T-helper 17 cell (primary cell): ENCODE measurements around the gene PLEKHM3. TPM values are rescaled to one million over a fixed set of nuclear protein-coding genes. Genes with fewer than 3 reads are reported as not detected.
A peak's percentile ranks its signal among the peaks of the same experiment; 100 is the strongest.

Experiments used
- ATAC-seq: fragments of 150-1000 bp; cut with Tn5 transposase; 2 replicates; pipeline ENCODE4 v1.10.0; 2021; ENCODE audit warnings: mild to moderate bottlenecking, moderate library complexity
- DNase-seq, 3 donors: peaks; one replicate each; pipeline versions ENCODE4 v3.0.0 to v3.0.0-alpha.2; 2020 to 2021
- H3K9me3 ChIP-seq: one replicate; pipeline ENCODE4 v1.7.0; 2013; ENCODE audit warnings: low read length, mild to moderate bottlenecking; ENCODE audit not compliant: control insufficient read depth, poor library complexity, severe bottlenecking
- H3K27ac Mint-ChIP-seq: one replicate; pipeline ENCODE4 v1.8.0; 2022; ENCODE audit warnings: mild to moderate bottlenecking, moderate library complexity, mixed read lengths
- H3K27me3 Mint-ChIP-seq: one replicate; pipeline ENCODE4 v1.8.0; 2022; ENCODE audit warnings: mixed read lengths
- H3K36me3 Mint-ChIP-seq: one replicate; pipeline ENCODE4 v1.8.0; 2022; ENCODE audit warnings: low read depth, mixed read lengths
- H3K4me1 Mint-ChIP-seq: one replicate; pipeline ENCODE4 v1.8.0; 2022; ENCODE audit warnings: mild to moderate bottlenecking, mixed read lengths
- H3K4me3 Mint-ChIP-seq: one replicate; pipeline ENCODE4 v1.8.0; 2022; ENCODE audit warnings: mild to moderate bottlenecking, moderate library complexity, mixed read lengths
- total RNA-seq, 4 donors: library from RNA in 2 of 4; stranded (reverse) in 2 of 4; gene quantifications; one replicate each; pipeline ENCODE4 v1.2.3 and lab custom pipeline; 2022 to 2026

Gene PLEKHM3, protein sequence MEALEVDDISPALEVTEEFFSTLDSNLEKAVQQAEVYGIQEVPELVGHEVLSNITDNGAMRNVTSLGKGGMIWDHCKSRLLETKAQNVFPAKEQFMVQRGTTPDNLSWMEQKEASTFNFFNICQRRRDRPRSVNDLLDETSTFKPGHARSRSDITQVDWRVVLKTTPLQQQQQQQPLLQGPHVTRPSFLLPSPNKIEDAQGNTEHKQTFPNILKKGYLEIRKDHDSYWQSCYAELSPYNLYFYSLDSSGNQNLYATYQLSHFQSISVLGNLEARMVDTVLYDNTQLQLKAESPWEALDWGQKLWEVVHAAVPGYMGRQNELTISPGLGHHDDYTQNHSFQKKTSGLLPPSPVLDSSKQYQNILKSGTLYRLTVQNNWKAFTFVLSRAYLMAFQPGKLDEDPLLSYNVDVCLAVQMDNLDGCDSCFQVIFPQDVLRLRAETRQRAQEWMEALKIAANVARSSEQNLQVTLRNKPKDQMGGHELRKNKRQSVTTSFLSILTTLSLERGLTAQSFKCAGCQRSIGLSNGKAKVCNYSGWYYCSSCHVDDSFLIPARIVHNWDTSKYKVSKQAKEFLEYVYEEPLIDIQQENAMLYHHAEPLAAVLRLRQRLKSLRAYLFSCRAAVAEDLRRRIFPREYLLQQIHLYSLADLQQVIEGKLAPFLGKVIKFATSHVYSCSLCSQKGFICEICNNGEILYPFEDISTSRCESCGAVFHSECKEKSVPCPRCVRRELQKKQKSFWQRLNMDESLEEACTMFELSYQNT
- total RNA-seq (10 to 100 TPM; 14.3 to 14.4 TPM), total RNA-seq (lab: John Stamatoyannopoulos, UW) (19.6 to 21.5 reads per million in 2 donors)

DNA sequence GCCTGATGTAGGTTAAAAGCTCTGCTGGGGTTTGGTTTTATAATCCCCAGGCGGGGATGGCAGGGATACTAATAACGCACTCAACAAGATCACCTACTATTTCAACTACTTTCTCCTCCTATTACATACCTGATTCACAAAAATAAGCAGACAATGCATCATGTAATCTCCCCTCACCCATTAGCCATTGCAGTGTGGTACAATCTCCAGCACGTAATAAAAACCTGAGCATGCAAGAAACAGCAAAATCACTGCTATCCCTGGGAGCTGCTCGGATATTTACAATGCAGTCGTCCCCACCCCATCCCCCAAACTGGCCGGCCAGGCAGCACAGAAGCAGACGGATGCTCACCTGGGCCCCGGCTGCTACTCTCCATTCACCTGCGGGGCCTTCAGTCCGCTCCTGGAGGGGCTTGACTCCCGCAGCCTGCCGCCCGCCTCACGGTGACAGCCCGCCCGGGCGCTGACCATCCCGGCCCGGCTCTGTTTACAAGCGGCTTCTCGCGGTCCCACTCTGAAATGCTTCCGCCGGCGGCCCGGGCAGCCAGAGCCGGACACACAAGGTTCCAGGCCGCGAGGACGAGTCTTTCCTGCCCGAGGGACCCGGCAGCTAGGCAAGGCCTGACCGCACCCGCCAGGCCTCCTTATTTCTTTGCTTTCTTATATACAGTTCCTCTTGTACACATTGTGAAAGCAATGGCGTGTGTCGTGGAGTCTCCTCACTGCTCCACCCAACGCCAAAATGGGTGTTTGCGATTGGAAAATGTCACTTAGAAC lies at the start of gene PLEKHM3:
PLEKHM3 (minus strand) TSS at position 491 of the 777 bp plus-strand sequence. CDS start 23,888 bp downstream, outside the sequence.
- Mint-ChIP-seq H3K27me3 (no peaks in the 10 kb centered on the region), H3K27ac (peak within 1 kb of the TSS; percentile 96), H3K36me3 (peaks cover 2% of the 10 kb centered on the region), H3K4me1 (peaks cover 18% of the 10 kb centered on the region), H3K4me3 (peak within 1 kb of the TSS; percentile 95)
- peak; percentile 87 for ATAC-seq
- H3K9me3 ChIP-seq = no peaks in the 10 kb centered on the region
- peak; percentile 41 to 63 (median 45) for DNase-seq

DNA sequence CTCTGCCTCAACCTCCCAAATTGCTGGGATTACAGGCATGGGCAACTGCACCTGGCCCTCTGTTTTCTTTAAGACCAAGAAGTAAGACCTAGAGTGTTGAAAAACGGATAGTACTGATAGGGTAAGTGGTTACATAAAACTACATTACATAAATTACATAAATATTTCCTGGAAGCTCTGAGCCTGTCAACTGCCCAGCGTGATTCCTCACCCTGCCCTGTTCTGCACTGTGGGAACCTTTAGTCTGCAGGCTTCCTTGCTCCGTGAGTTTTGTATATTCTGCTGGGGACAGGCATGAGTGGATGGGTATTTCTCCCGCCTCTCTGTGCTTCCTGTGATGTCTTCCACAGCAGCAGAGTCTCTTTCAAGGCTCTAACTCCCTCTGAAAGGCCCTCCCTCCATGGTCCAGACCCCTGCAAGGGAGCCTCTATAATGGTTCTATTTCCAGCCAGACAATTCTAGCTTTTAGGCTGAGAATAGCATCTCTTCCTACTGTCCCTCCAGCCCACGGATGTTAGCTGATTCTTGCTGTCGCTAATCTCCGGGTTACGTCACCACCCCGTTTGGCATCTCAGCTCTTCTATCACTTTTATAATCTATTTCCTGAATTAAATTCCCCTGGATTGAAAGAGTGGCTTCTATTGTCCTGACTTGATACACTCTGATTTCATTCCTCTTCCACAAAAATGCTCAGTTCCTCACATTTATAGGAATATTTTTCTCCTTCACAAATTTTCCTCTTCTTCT lies 49.5 kb upstream of the PLEKHM3 start:
- H3K27me3 Mint-ChIP-seq = peaks cover 58% of the 10 kb centered on the region
- no peak overlapping the region for H3K27ac Mint-ChIP-seq
- ATAC-seq (no peak), DNase-seq (no peak)
- H3K4me3 Mint-ChIP-seq = no peak overlapping the region
- H3K4me1 Mint-ChIP-seq = no peaks in the 10 kb centered on the region
- H3K9me3 ChIP-seq = no peaks in the 10 kb centered on the region
- H3K36me3 Mint-ChIP-seq = no peaks in the 10 kb centered on the region

DNA sequence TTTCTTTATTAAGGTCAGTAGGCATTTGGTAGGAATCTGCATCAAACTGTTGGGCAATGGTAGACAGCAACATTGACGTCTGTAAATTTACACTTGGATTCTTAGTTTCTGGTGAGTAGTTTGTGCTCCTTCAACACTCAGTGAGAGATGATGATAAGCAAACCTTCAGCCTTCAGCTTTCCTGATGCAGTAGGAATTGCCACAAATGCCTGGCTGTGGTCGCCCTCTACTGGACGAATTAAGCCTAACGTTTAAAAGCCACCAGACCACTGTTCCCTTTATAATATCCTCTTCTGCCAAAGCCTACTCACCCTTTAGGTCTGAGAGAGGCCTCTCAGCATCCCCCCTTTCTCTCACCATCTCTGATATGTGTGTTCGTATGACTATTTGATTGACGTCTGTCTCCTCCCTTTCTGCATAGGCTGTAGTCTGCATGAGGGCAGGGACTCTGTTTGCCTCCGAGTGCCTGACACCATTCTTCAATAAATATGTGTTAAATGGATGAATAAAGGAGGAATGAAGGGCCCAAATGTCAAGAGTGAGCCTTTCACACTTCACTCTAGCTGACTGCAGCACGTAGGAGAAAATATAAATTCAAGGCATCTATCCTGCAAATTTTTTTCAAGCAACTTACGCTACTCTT lies 47.0 kb upstream of the PLEKHM3 start:
- DNase-seq (peak in 1 of 3 donors; percentile 41), ATAC-seq (peak; percentile 72)
- Mint-ChIP-seq H3K36me3 (no peaks in the 10 kb centered on the region), H3K4me3 (no peak overlapping the region), H3K4me1 (no peaks in the 10 kb centered on the region), H3K27me3 (peaks cover 37% of the 10 kb centered on the region), H3K27ac (no peak overlapping the region)
- no peaks in the 10 kb centered on the region for H3K9me3 ChIP-seq

DNA sequence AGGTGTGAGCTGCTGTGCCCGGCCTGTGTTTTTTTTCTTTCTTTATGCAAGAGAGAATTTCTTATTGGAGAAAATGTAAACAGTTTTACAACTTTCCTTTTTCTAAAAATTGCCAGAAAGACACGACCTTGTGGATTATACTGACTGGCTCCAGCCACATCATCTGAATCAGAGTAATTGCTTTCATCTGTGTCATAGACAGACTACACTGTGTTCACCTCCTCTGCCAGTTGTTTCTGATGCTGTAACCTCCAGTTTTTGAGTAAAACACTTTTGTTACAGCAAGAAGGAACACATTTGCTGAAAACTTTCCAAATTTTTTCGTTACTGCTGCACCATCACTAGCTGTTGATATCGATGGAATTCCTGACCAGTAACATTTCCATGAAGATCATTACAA lies 43.9 kb upstream of the PLEKHM3 start:
- H3K27me3 Mint-ChIP-seq = peaks cover 11% of the 10 kb centered on the region
- no peak overlapping the region for H3K27ac Mint-ChIP-seq
- peaks cover 3% of the 10 kb centered on the region for H3K36me3 Mint-ChIP-seq
- no peak for DNase-seq
- no peaks in the 10 kb centered on the region for H3K9me3 ChIP-seq
- no peak for ATAC-seq
- H3K4me3 Mint-ChIP-seq = no peak overlapping the region
- H3K4me1 Mint-ChIP-seq = no peaks in the 10 kb centered on the region

DNA sequence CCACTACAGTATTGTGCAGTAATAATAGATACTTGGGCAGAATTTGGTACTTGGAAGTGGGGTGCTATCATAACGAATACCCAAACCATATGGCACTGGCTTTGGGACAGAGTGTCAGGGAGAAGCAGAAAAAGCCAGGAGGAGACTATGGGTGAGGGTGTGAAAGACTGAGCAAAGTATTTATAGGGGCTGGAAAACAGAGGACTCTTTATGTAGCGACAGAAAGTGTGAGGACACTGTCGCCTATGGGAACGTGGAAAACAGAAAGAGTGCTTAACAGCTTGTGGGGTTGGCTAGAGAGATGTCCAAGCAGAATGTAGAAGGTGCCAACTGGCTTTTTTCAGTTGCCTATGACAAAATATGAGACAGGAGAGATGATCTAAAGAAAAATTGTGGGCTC lies 40.7 kb upstream of the PLEKHM3 start:
- no peak overlapping the region for H3K27ac Mint-ChIP-seq
- peaks cover 7% of the 10 kb centered on the region for H3K4me1 Mint-ChIP-seq
- DNase-seq (no peak), ATAC-seq (no peak)
- H3K9me3 ChIP-seq = no peaks in the 10 kb centered on the region
- H3K27me3 Mint-ChIP-seq = peaks cover 10% of the 10 kb centered on the region
- peaks cover 6% of the 10 kb centered on the region for H3K36me3 Mint-ChIP-seq
- H3K4me3 Mint-ChIP-seq = no peak overlapping the region

DNA sequence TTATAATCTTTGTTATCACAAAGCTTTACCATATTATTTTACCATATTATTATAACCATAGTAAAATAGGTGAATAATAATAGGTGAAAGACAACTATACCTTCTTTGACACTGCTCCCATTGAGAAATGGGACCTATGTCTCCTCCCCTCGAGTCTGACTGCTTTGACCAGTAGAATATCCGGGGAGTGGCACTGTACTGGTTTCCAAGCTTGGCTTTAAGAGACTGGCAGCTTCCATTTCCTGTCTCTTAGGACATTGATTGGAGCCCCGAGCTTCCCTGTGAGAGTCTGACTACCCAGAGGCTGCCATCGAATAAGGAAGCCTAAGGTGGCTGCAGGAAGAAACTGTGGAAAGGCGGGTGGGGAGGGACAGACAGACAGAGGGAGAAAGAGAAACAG lies 40.1 kb upstream of the PLEKHM3 start:
- H3K36me3 Mint-ChIP-seq = peaks cover 6% of the 10 kb centered on the region
- H3K27me3 Mint-ChIP-seq = peaks cover 16% of the 10 kb centered on the region
- no peak for ATAC-seq
- no peak for DNase-seq
- H3K4me3 Mint-ChIP-seq = no peak overlapping the region
- no peaks in the 10 kb centered on the region for H3K9me3 ChIP-seq
- peaks cover 7% of the 10 kb centered on the region for H3K4me1 Mint-ChIP-seq
- no peak overlapping the region for H3K27ac Mint-ChIP-seq

DNA sequence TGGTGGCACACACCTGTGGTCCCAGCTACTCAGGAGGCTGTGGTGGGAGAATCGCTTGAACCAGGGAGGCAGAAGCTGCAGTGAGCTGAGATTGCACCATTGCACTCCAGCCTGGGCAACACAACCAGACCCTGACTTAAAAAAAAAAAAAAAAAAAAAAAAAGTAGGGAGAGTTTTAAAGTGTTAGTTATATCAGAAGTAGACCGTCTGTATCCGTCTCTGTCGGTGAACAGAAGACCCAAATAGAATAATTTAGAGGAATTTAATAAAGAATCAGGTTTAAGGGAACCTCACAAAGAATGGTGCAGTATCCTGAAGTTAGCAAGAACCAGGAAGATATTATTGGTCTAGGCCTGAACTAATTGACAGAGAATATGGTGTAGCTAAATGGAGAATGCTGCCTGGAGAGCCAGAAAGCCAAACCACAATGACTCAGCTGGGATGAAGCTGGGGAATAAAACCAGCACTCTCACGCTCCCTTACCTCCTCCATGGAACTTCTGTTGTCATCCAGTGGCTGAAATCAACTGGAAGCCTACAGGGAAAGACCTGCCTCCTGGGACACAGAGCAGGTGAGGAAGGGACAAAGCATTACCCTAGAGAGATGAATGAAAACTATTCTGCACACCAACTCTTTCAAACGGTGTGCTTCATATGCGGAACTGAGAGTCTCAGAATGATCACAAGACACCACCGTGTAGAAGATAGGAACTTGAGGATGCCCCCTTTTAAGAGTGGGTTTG lies 39.1 kb upstream of the PLEKHM3 start:
- H3K27me3 Mint-ChIP-seq = peaks cover 16% of the 10 kb centered on the region
- no peak for ATAC-seq
- H3K9me3 ChIP-seq = no peaks in the 10 kb centered on the region

DNA sequence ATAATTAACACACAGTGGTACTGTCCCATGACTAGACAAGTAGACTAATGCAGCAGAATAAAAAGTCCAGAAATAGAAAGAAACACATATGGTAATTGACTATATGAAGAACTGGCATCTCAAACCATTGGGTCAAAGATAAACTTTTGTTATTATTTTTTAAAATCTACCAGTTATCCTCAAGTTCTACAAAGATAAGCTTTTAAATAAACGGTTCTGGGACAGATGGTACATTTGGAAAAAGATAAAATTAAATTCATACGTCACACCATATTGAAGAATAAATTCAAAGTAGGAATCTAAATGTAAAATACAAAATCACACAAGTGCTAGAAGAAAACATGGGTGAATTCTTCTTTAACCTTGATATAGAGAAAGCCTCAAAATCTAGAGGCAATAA lies 37.6 kb upstream of the PLEKHM3 start:
- H3K9me3 ChIP-seq = no peaks in the 10 kb centered on the region
- Mint-ChIP-seq H3K4me1 (peaks cover 7% of the 10 kb centered on the region), H3K27me3 (peaks cover 16% of the 10 kb centered on the region), H3K4me3 (no peak overlapping the region), H3K36me3 (peaks cover 6% of the 10 kb centered on the region), H3K27ac (no peak overlapping the region)
- DNase-seq (no peak), ATAC-seq (no peak)

More for the DNA sequence above, 39.1 kb upstream of the PLEKHM3 start:
- H3K36me3 Mint-ChIP-seq = peaks cover 6% of the 10 kb centered on the region
- no peak overlapping the region for H3K27ac Mint-ChIP-seq
- DNase-seq = no peak
- peaks cover 7% of the 10 kb centered on the region for H3K4me1 Mint-ChIP-seq
- no peak overlapping the region for H3K4me3 Mint-ChIP-seq

DNA sequence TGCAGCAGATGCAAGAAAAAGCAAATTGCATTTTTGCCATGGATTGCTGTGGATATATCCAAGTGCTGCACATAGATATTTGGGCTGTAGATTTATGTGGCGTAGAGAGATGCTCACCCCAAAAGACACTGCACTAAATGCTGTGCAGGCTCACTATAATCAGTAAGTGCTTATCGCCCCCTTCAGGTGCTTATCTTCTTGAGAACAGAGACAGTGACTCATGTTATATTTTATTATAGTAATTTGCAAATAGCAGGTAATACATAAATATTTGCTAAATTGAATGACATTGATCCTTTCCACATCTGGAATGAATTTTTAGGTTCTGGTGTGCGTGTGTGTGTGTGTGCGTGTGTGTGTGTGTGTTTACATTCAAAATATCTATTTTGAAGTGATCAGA lies 36.8 kb upstream of the PLEKHM3 start:
- no peaks in the 10 kb centered on the region for H3K9me3 ChIP-seq
- no peak for DNase-seq
- H3K27me3 Mint-ChIP-seq = peaks cover 23% of the 10 kb centered on the region
- no peak overlapping the region for H3K27ac Mint-ChIP-seq
- peaks cover 7% of the 10 kb centered on the region for H3K4me1 Mint-ChIP-seq
- peaks cover 6% of the 10 kb centered on the region for H3K36me3 Mint-ChIP-seq
- no peak overlapping the region for H3K4me3 Mint-ChIP-seq
- no peak for ATAC-seq

DNA sequence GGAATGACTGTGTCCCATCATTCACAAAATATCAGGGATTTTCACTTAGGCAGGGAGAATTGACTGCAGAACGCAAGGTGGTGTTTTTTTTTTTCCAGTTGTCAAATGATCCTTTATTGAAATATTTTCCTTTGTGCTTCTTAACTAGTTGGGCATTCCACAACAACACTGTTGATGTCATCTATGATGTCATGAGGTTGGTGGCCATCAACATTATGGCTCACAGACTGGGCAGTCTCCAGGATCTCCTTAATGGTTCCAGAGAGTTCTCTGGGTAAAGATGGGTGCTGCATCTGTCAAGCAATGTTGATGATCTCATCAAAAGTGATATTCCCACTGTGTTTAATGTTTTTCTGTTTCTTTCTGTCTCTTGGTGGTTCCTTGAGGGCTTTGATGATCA lies 31.8 kb upstream of the PLEKHM3 start:
- peaks cover 2% of the 10 kb centered on the region for H3K36me3 Mint-ChIP-seq
- DNase-seq = no peak
- no peaks in the 10 kb centered on the region for H3K9me3 ChIP-seq
- no peak overlapping the region for H3K4me3 Mint-ChIP-seq
- no peak overlapping the region for H3K27ac Mint-ChIP-seq
- H3K27me3 Mint-ChIP-seq = peaks cover 43% of the 10 kb centered on the region
- H3K4me1 Mint-ChIP-seq = peaks cover 7% of the 10 kb centered on the region
- ATAC-seq = no peak

DNA sequence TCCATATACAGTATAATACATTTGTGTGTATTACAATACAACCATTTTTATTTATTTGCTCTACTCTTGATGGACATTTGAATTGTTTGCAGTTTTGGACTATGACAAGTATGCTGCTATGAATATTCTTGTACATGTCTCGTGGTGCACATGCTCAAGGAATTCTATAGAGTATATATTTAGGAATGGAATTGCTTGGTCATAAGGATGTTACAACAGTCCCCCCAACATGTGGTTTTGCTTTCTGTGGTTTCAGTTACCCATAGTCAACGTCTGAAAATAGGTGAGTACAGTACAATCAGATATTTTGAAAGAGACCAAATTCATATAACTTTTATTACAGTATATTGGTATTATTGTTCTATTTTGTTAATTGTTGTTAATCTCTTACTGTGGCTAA lies 24.1 kb upstream of the PLEKHM3 start:
- no peak overlapping the region for H3K4me3 Mint-ChIP-seq
- no peaks in the 10 kb centered on the region for H3K9me3 ChIP-seq
- H3K4me1 Mint-ChIP-seq = no peaks in the 10 kb centered on the region
- ATAC-seq (no peak), DNase-seq (no peak)
- H3K36me3 Mint-ChIP-seq = peaks cover 6% of the 10 kb centered on the region
- peaks cover 40% of the 10 kb centered on the region for H3K27me3 Mint-ChIP-seq
- H3K27ac Mint-ChIP-seq = no peak overlapping the region

DNA sequence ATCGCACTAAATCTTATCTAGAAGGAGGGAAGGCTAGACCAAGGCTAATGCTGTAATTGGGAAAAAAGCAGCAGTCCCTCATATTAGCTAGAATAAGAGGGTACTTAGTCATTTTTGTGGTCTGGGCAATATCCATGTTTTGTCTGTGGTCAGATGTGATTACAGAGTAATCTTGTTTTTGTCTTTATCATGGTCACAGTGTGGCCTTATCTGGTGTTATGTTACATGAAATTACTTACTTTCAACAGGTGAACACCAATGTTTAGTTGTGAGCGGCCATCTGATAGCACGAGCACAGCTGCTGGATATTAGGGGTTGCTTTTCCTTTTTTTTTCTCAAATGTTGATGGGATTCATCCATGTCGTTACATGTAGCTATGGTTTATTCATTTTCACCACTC lies 23.7 kb upstream of the PLEKHM3 start:
- Mint-ChIP-seq H3K36me3 (peaks cover 6% of the 10 kb centered on the region), H3K27me3 (peaks cover 40% of the 10 kb centered on the region), H3K4me1 (no peaks in the 10 kb centered on the region), H3K27ac (no peak overlapping the region), H3K4me3 (no peak overlapping the region)
- no peak for DNase-seq
- H3K9me3 ChIP-seq = no peaks in the 10 kb centered on the region
- ATAC-seq = no peak
